ENCODE measurements around the gene HYLS1.

HYLS1 gene

GRCh38 chr11:125892071-125892470, 4.6 kb downstream of the HYLS1 start:
- TF ChIP-seq ZBTB7A (IDR thresholded peaks at IDR 0.05; ENCODE audit: low read depth) (no peak), FOXM1 (IDR thresholded peaks at IDR 0.05; ENCODE audit: borderline replicate concordance, low read depth) (no peak), CREB1 (IDR thresholded peaks at IDR 0.05; ENCODE audit: low read depth) (no peak), TCF12 (IDR thresholded peaks at IDR 0.05; ENCODE audit: low read depth) (no peak), USF1 (IDR thresholded peaks at IDR 0.05) (no peak), NFIC (IDR thresholded peaks at IDR 0.05) (no peak), CEBPB (IDR thresholded peaks at IDR 0.05) (no peak), MAX (IDR thresholded peaks at IDR 0.05) (no peak), EP300 (IDR thresholded peaks at IDR 0.05; ENCODE audit: borderline replicate concordance) (no peak), TAF1 (IDR thresholded peaks at IDR 0.05; ENCODE audit: low read depth) (no peak), TEAD4 (IDR thresholded peaks at IDR 0.05) (no peak), EGR1 (IDR thresholded peaks at IDR 0.05) (no peak), YY1 (IDR thresholded peaks at IDR 0.05; ENCODE audit: low read depth) (no peak), REST (IDR thresholded peaks at IDR 0.05; ENCODE audit: low read depth) (no peak), RAD21 (IDR thresholded peaks at IDR 0.05; ENCODE audit: low read depth) (no peak)

GRCh38 chr11:125892994-125893393, 5.5 kb downstream of the HYLS1 start:
- no peak for TF ChIP-seq RAD21 (IDR thresholded peaks at IDR 0.05; ENCODE audit: low read depth)
- TF ChIP-seq YY1 (IDR thresholded peaks at IDR 0.05; ENCODE audit: low read depth) = no peak
- no peak for TF ChIP-seq CREB1 (IDR thresholded peaks at IDR 0.05; ENCODE audit: low read depth)
- TF ChIP-seq EP300 (IDR thresholded peaks at IDR 0.05; ENCODE audit: borderline replicate concordance) = no peak
- TF ChIP-seq REST (IDR thresholded peaks at IDR 0.05; ENCODE audit: low read depth) = no peak
- TF ChIP-seq TAF1 (IDR thresholded peaks at IDR 0.05; ENCODE audit: low read depth) = no peak
- TF ChIP-seq TEAD4 (IDR thresholded peaks at IDR 0.05) = no peak
- TF ChIP-seq USF1 (IDR thresholded peaks at IDR 0.05) = no peak
- TF ChIP-seq MAX (IDR thresholded peaks at IDR 0.05) = no peak
- no peak for TF ChIP-seq FOXM1 (IDR thresholded peaks at IDR 0.05; ENCODE audit: borderline replicate concordance, low read depth)
- TF ChIP-seq EGR1 (IDR thresholded peaks at IDR 0.05) = no peak
- TF ChIP-seq ZBTB7A (IDR thresholded peaks at IDR 0.05; ENCODE audit: low read depth) = no peak
- TF ChIP-seq CEBPB (IDR thresholded peaks at IDR 0.05) = no peak
- TF ChIP-seq TCF12 (IDR thresholded peaks at IDR 0.05; ENCODE audit: low read depth) = no peak
- no peak for TF ChIP-seq NFIC (IDR thresholded peaks at IDR 0.05)

- TF ChIP-seq CEBPB (IDR thresholded peaks at IDR 0.05) (no peak), REST (IDR thresholded peaks at IDR 0.05; ENCODE audit: low read depth) (no peak), FOXM1 (IDR thresholded peaks at IDR 0.05; ENCODE audit: borderline replicate concordance, low read depth) (no peak), ZBTB7A (IDR thresholded peaks at IDR 0.05; ENCODE audit: low read depth) (no peak), NFIC (IDR thresholded peaks at IDR 0.05) (no peak), MAX (IDR thresholded peaks at IDR 0.05) (no peak), RAD21 (IDR thresholded peaks at IDR 0.05; ENCODE audit: low read depth) (no peak), USF1 (IDR thresholded peaks at IDR 0.05) (no peak), CREB1 (IDR thresholded peaks at IDR 0.05; ENCODE audit: low read depth) (no peak), TCF12 (IDR thresholded peaks at IDR 0.05; ENCODE audit: low read depth) (no peak)
Observed at GRCh38 chr11:125901872-125902271, 14.4 kb downstream of the HYLS1 start.

Data from Ishikawa (cell line).